K562 (cell line): ENCODE measurements around the gene LGI4. TPM values are rescaled to one million over a fixed set of nuclear protein-coding genes. Genes with fewer than 3 reads are reported as not detected.

Source experiments
- ATAC-seq: fragments of 200-7000 bp; cut with Tn5 transposase; 3 replicates; pipeline ENCODE4 v1.9.1; 2020; ENCODE audit warnings: moderate library complexity
- BruUV-seq: library from RNA; stranded (reverse); fragments of 400-500 nt; replicated peaks from 2 replicates; lab custom pipeline; 2021; lab: Mats Ljungman, UMichigan
- CTCF ChIA-PET: fragments of 300-600 bp; formaldehyde crosslinking; extraction: SDS; loops from one replicate; lab custom pipeline; 2021; ENCODE audit warnings: low intra/inter-chr PET ratio; lab: Yijun Ruan, JAX
- POLR2A ChIA-PET: fragments of 300-600, 350-650 bp; sonication (Branson Sonifier 250); formaldehyde crosslinking; extraction: SDS; loops from one replicate; lab custom pipeline; 2021; ENCODE audit warnings: antibody characterized with exemption, inconsistent platforms; lab: Yijun Ruan, JAX
- DNase-seq, 4 experiments: peaks; one replicate each; pipeline versions ENCODE4 v3.0.0 to v3.0.0-alpha.2; 2011 to 2018; ENCODE audit warnings: low spot score in 3 of 4, mixed read lengths in 3 of 4; ENCODE audit errors: extremely low read depth in 1 of 4
- FAIRE-seq: peaks from 2 replicates; lab custom pipeline; 2011; peaks lifted over from hg19 to GRCh38; lab: Jason Lieb, UNC
- H2AFZ ChIP-seq: 2 replicates; pipeline ENCODE4 v1.6.0; 2011; ENCODE audit warnings: low read depth, low read length, control low read depth, inconsistent platforms
- H3K27ac ChIP-seq: fragments of 200-600 bp; 3 replicates; pipeline ENCODE4 v1.8.0; 2011; ENCODE audit warnings: low read depth, mild to moderate bottlenecking, control low read depth, inconsistent platforms, low read length, moderate library complexity, mixed read lengths; ENCODE audit errors: extremely low read depth
- H3K27me3 ChIP-seq, 2 experiments: fragments of 300-600 bp in 1 of 2; 2 replicates in 1 of 2; 3 replicates in 1 of 2; pipeline versions ENCODE4 v1.6.0 to v1.8.0; 2011; ENCODE audit warnings: inconsistent platforms in 2 of 2, low read length in 2 of 2, mild to moderate bottlenecking in 1 of 2, mixed read lengths in 1 of 2, moderate library complexity in 1 of 2; ENCODE audit not compliant: control insufficient read depth in 2 of 2, insufficient read depth in 2 of 2
- H3K36me3 ChIP-seq: fragments of 300-600 bp; 3 replicates; pipeline ENCODE4 v1.8.0; 2011; ENCODE audit warnings: mild to moderate bottlenecking, low read length, inconsistent platforms; ENCODE audit not compliant: control insufficient read depth, insufficient read depth
- H3K4me1 ChIP-seq, 2 experiments: fragments of 200-600 bp in 1 of 2; replicated peaks in 1 of 2; 2 replicates in 1 of 2; 3 replicates in 1 of 2; pipeline versions ENCODE4 v1.5.1 to v1.8.0; 2011; ENCODE audit warnings: inconsistent platforms in 2 of 2, low read length in 2 of 2, mild to moderate bottlenecking in 1 of 2, mixed read lengths in 1 of 2, moderate library complexity in 1 of 2; ENCODE audit not compliant: control insufficient read depth in 2 of 2, insufficient read depth in 2 of 2
- H3K4me2 ChIP-seq: 2 replicates; pipeline ENCODE4 v1.6.1; 2011; ENCODE audit warnings: low read length, control low read depth, inconsistent platforms, mixed read lengths; ENCODE audit not compliant: insufficient read depth
- H3K4me3 ChIP-seq: fragments of 200-600 bp; sonication (generic), shearing (Covaris generic); 2 replicates; pipeline ENCODE4 v1.5.1; 2016; ENCODE audit warnings: control low read depth, inconsistent platforms
- H3K79me2 ChIP-seq: fragments of 200-600 bp; 3 replicates; pipeline ENCODE4 v1.8.0; 2011; ENCODE audit warnings: low read length, inconsistent platforms; ENCODE audit not compliant: control insufficient read depth, insufficient read depth
- H3K9ac ChIP-seq, 2 experiments: 2 replicates each; pipeline versions ENCODE4 v1.6.0 to v1.6.1; 2011; ENCODE audit warnings: low read depth in 2 of 2, low read length in 2 of 2, control low read depth in 1 of 2, inconsistent platforms in 1 of 2, mild to moderate bottlenecking in 1 of 2, mixed read lengths in 1 of 2; ENCODE audit not compliant: insufficient read depth in 1 of 2
- H3K9me1 ChIP-seq: one replicate; pipeline ENCODE4 v1.6.0; 2011; ENCODE audit warnings: inconsistent platforms, mild to moderate bottlenecking, low read length, moderate library complexity; ENCODE audit not compliant: control insufficient read depth, insufficient read depth
- H3K9me3 ChIP-seq: replicated peaks from 2 replicates; pipeline ENCODE4 v1.5.1; 2011; ENCODE audit warnings: low read depth, low read length, inconsistent platforms; ENCODE audit not compliant: control insufficient read depth, insufficient read depth
- H4K20me1 ChIP-seq: replicated peaks from 2 replicates; pipeline ENCODE4 v1.6.1; 2011; ENCODE audit warnings: low read length, inconsistent platforms, mixed read lengths; ENCODE audit not compliant: control insufficient read depth, insufficient read depth
- CREB1 ChIP-seq, 2 experiments: sonication (generic) in 1 of 2; formaldehyde crosslinking in 1 of 2; IDR thresholded peaks; 2 replicates each; pipeline versions ENCODE4 v1.6.1 to v1.8.0; 2012 to 2022; ENCODE audit warnings: inconsistent platforms in 1 of 2, mild to moderate bottlenecking in 1 of 2, missing genetic modification reagents in 1 of 2, moderate library complexity in 1 of 2
- ETV5 ChIP-seq: sonication (generic); formaldehyde crosslinking; IDR thresholded peaks from 2 replicates; pipeline ENCODE4 v1.4.0; 2020; ENCODE audit warnings: low read depth, mild to moderate bottlenecking, missing genetic modification reagents
- GTF2A2 ChIP-seq: IDR thresholded peaks from 2 replicates; pipeline ENCODE4 v1.6.1; 2016; ENCODE audit warnings: mild to moderate bottlenecking, missing genetic modification characterization, missing compliant biosample characterization
- MIER1 ChIP-seq: fragments of 450-650 bp; IDR thresholded peaks from 2 replicates; pipeline ENCODE4 v1.6.1; 2016; ENCODE audit warnings: antibody characterized with exemption, mild to moderate bottlenecking, low read depth
- POLR2H ChIP-seq: IDR thresholded peaks from 2 replicates; pipeline ENCODE4 v1.6.1; 2016; ENCODE audit warnings: missing genetic modification characterization, low read depth, mild to moderate bottlenecking, control low read depth, missing compliant biosample characterization, moderate library complexity
- RFX5 ChIP-seq: IDR thresholded peaks from 2 replicates; pipeline ENCODE4 v1.6.1; 2011; ENCODE audit warnings: low read depth, mild to moderate bottlenecking, improper control_type of control experiment, low read length
- TGIF2 ChIP-seq: sonication (generic); formaldehyde crosslinking; IDR thresholded peaks from 2 replicates; pipeline ENCODE4 v1.8.1; 2022; ENCODE audit warnings: mild to moderate bottlenecking, missing genetic modification reagents, moderate library complexity
- ZNF140 ChIP-seq: fragments of 250-450 bp; sonication (Bioruptor Pico); IDR thresholded peaks from 2 replicates; pipeline ENCODE4 v1.8.0; 2021; ENCODE audit warnings: moderate library complexity, mild to moderate bottlenecking, inconsistent platforms
- ZNF217 ChIP-seq: sonication (generic); formaldehyde crosslinking; IDR thresholded peaks from 2 replicates; pipeline ENCODE4 v1.8.0; 2022; ENCODE audit warnings: mild to moderate bottlenecking, missing genetic modification reagents
- ZNF644 ChIP-seq: fragments of 200-800 bp; sonication (Bioruptor generic); IDR thresholded peaks from 2 replicates; pipeline ENCODE4 v1.6.1; 2016; ENCODE audit warnings: low read depth, missing genetic modification characterization, missing compliant biosample characterization
- WGBS: fragments of 100-300 bp; shearing (Covaris generic); methylation state at CpG from one replicate; pipeline ENCODE4 v1.1.6; 2016; ENCODE audit warnings: low coverage, mixed read lengths; ENCODE audit not compliant: insufficient coverage; ENCODE audit errors: missing lambda C conversion rate; 5-methylcytosine and 5-hydroxymethylcytosine counted together
- in situ Hi-C: fragments of 300-500 bp; cut with MboI; formaldehyde crosslinking; loops from 4 replicates; pipeline ENCODE4 v1.15.0; 2018; ENCODE audit warnings: inconsistent platforms, mixed read lengths
- intact Hi-C: fragments of 100-400 bp; cut with micrococcal nuclease; formaldehyde crosslinking; loops from 2 replicates; pipeline ENCODE4 v1.14.2; 2022
- polyA plus RNA-seq, 8 experiments: library from polyadenylated mRNA; depleted of rRNA in 4 of 8; stranded (reverse) in 5 of 8; unstranded in 3 of 8; fragments of >200 nt; fragmentation: Nextera tagmentation in 2 of 8; fragmentation: Illumina TruSeq in 1 of 8; extraction: Ambion mirVana in 2 of 8; extraction: Trizol in 1 of 8; gene quantifications; 2 replicates each; pipeline versions ENCODE4 v1.2.1 to v1.2.3, GENCODE V29; 2011 to 2014; ENCODE audit warnings: inconsistent platforms in 1 of 8, missing spikeins in 1 of 8
- total RNA-seq, 7 experiments: library from RNA; depleted of rRNA in 6 of 7; stranded (reverse); fragments of >200 nt in 6 of 7; fragmentation: Illumina TruSeq in 2 of 7; extraction: Trizol in 2 of 7; gene quantifications; 2 replicates each; pipeline versions ENCODE4 v1.2.1 to v1.2.3, GENCODE V29; 2011 to 2021; ENCODE audit warnings: low replicate concordance in 1 of 7
- TF ChIP-seq, protein P1 (sequence below): fragments of 450-650 bp; IDR thresholded peaks from 2 replicates; pipeline ENCODE4 v1.6.1; 2017; ENCODE audit warnings: mild to moderate bottlenecking, moderate library complexity

LGI4 gene
- total and polyA plus RNA-seq, 9 of the 15 experiments (the other 6 are each of a cell fraction or from before 2014, with no cell fraction given) = 0.14 to 0.30 (median 0.24) TPM; not detected in 4

DNA sequence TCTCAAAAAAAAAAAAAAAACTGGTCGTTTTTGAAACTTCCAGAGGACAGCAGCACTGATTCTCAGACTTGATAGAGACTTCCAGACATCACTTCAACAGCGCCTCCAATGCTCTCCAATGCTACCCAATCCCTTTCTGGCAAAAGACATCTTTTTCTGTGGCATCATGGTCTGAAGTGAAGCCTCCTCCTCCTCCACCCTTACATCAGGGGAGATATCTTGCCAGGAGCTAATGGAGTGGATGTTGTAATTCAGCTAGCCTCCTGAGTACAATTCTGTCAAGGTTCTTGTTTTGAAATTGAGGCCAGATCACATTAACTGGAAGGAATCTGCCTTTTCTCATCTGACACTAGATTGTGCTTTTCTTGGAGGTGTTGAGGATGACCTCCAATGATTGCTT, 43.8 kb upstream of the LGI4 start:
- intact Hi-C loops (no loop called here), in situ Hi-C loops (no loop called here)
- Histone ChIP-seq H3K27me3 (no peaks in the 10 kb centered on the region), H3K27ac (no peak overlapping the region), H3K4me2 (no peak overlapping the region), H3K79me2 (no peaks in the 10 kb centered on the region), H2AFZ (no peak overlapping the region), H3K36me3 (no peaks in the 10 kb centered on the region), H3K9me1 (no peaks in the 10 kb centered on the region), H3K9me3 (0 out of 2 replicates have a peak, but pooled peaks cover 10% of the 10 kb centered on the region), H3K4me1 (peaks cover 3 to 7% of the 10 kb centered on the region in 2 experiments; a peak in 2 of 5 replicates), H3K9ac (no peak overlapping the region), H4K20me1 (no peaks in the 10 kb centered on the region), H3K4me3 (no peak overlapping the region)
- ChIA-PET POLR2A (interaction anchor here (0.7 to 0.9 kb wide), 2 partner anchors 9 to 238 kb away, joined by 3 to 4 read pairs; no protein-coding TSS in a partner anchor), CTCF (no interaction called here)
- BruUV-seq = no TSS peak
- no peak for ATAC-seq
- TF ChIP-seq RFX5 (no peak), MIER1 (no peak), ZNF140 (CRISPR knock-in tag) (no peak), ETV5 (no peak), CREB1 (IDR thresholded peaks at IDR 0.05) (no peak), CREB1 (CRISPR knock-in tag; IDR thresholded peaks at IDR 0.05) (no peak), POLR2H (tag) (no peak), GTF2A2 (tag) (no peak), ZNF217 (CRISPR knock-in tag) (no peak), ZNF644 (tag) (no peak), TGIF2 (CRISPR knock-in tag) (no peak)
- TF ChIP-seq, protein P1, sequence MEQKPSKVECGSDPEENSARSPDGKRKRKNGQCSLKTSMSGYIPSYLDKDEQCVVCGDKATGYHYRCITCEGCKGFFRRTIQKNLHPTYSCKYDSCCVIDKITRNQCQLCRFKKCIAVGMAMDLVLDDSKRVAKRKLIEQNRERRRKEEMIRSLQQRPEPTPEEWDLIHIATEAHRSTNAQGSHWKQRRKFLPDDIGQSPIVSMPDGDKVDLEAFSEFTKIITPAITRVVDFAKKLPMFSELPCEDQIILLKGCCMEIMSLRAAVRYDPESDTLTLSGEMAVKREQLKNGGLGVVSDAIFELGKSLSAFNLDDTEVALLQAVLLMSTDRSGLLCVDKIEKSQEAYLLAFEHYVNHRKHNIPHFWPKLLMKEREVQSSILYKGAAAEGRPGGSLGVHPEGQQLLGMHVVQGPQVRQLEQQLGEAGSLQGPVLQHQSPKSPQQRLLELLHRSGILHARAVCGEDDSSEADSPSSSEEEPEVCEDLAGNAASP = no peak
- WGBS = 35% methylated on average over 2 of the region's 2 CpGs
- no peak for FAIRE-seq
- no peak for DNase-seq
